IMR-90 (cell line): ENCODE data around the gene MGA. TPM values are rescaled to one million over a fixed set of nuclear protein-coding genes. Genes with fewer than 3 reads are reported as not detected.

Experiments used
- ATAC-seq: fragments of 200-7000 bp; cut with Tn5 transposase; 2 replicates; pipeline ENCODE4 v1.9.1; 2020; ENCODE audit warnings: low read depth, mild to moderate bottlenecking, moderate library complexity
- BruUV-seq: library from RNA; stranded (reverse); fragments of 400-500 nt; replicated peaks from 2 replicates; lab custom pipeline; 2021; lab: Mats Ljungman, UMichigan
- CTCF ChIA-PET: fragments of 300-600 bp; formaldehyde crosslinking; extraction: SDS; loops from one replicate; lab custom pipeline; 2021; ENCODE audit warnings: antibody characterized with exemption; lab: Yijun Ruan, JAX
- POLR2A ChIA-PET: fragments of 300-600 bp; sonication (Branson Sonifier 250); formaldehyde crosslinking; loops from one replicate; lab custom pipeline; 2022; ENCODE audit warnings: antibody characterized with exemption; ENCODE audit not compliant: unreplicated experiment; lab: Charles Lee
- DNase-seq: peaks from one replicate; pipeline ENCODE4 v3.0.0; 2013
- H2AFZ ChIP-seq: replicated peaks from 2 replicates; pipeline ENCODE3; 2013; ENCODE audit warnings: low read length, mild to moderate bottlenecking; ENCODE audit not compliant: poor library complexity
- H2AK5ac ChIP-seq: 2 replicates; pipeline ENCODE4 v1.6.1; 2013; ENCODE audit warnings: low read depth, low read length, inconsistent platforms
- H2AK9ac ChIP-seq: replicated peaks from 2 replicates; pipeline ENCODE3; 2013; ENCODE audit warnings: mild to moderate bottlenecking, low read depth, low read length, moderate library complexity; ENCODE audit not compliant: poor library complexity
- H2BK120ac ChIP-seq: 2 replicates; pipeline ENCODE4 v1.6.1; 2013; ENCODE audit warnings: low read depth, low read length, inconsistent platforms
- H2BK15ac ChIP-seq: 3 replicates; pipeline ENCODE4 v1.6.1; 2013; ENCODE audit warnings: low read depth, low read length, inconsistent platforms
- H2BK20ac ChIP-seq: 2 replicates; pipeline ENCODE4 v1.6.1; 2013; ENCODE audit warnings: low read depth, mild to moderate bottlenecking, inconsistent platforms, low read length, moderate library complexity
- H2BK5ac ChIP-seq: 2 replicates; pipeline ENCODE4 v1.6.1; 2013; ENCODE audit warnings: mild to moderate bottlenecking, low read depth, low read length, inconsistent platforms; ENCODE audit not compliant: poor library complexity, severe bottlenecking
- H3K14ac ChIP-seq: replicated peaks from 2 replicates; pipeline ENCODE4 v1.6.1; 2013; ENCODE audit warnings: low read depth, low read length, inconsistent platforms
- H3K18ac ChIP-seq: 2 replicates; pipeline ENCODE4 v1.6.1; 2013; ENCODE audit warnings: low read depth, low read length, control low read depth
- H3K23ac ChIP-seq: 2 replicates; pipeline ENCODE4 v1.6.1; 2013; ENCODE audit warnings: low read depth, low read length, inconsistent platforms
- H3K27ac ChIP-seq: 2 replicates; pipeline ENCODE4 v1.5.1; 2013; ENCODE audit warnings: mild to moderate bottlenecking, control low read depth, low read length; ENCODE audit not compliant: insufficient read depth
- H3K27me3 ChIP-seq: 2 replicates; pipeline ENCODE4 v1.6.1; 2013; ENCODE audit warnings: low read length; ENCODE audit not compliant: control insufficient read depth, insufficient read depth
- H3K36me3 ChIP-seq: 2 replicates; pipeline ENCODE4 v1.6.1; 2013; ENCODE audit warnings: low read length, mixed read lengths; ENCODE audit not compliant: control insufficient read depth, insufficient read depth
- H3K4ac ChIP-seq: 2 replicates; pipeline ENCODE4 v1.6.1; 2013; ENCODE audit warnings: low read depth, low read length, inconsistent platforms
- H3K4me1 ChIP-seq: 2 replicates; pipeline ENCODE4 v1.6.1; 2013; ENCODE audit warnings: low read length, mixed read lengths; ENCODE audit not compliant: control insufficient read depth, insufficient read depth
- H3K4me2 ChIP-seq: 2 replicates; pipeline ENCODE4 v1.6.1; 2013; ENCODE audit warnings: low read depth, mild to moderate bottlenecking, control low read depth, low read length, moderate library complexity
- H3K4me3 ChIP-seq: 2 replicates; pipeline ENCODE4 v1.5.1; 2013; ENCODE audit warnings: low read depth, mild to moderate bottlenecking, control low read depth, low read length, moderate library complexity; ENCODE audit not compliant: insufficient read depth
- H3K56ac ChIP-seq: 2 replicates; pipeline ENCODE4 v1.6.1; 2013; ENCODE audit warnings: low read length, inconsistent platforms; ENCODE audit not compliant: insufficient read depth; ENCODE audit errors: extremely low read depth
- H3K79me1 ChIP-seq, 2 experiments: 2 replicates each; pipeline ENCODE4 v1.6.1; 2013; ENCODE audit warnings: low read length in 2 of 2, inconsistent platforms in 1 of 2, low read depth in 1 of 2
- H3K9ac ChIP-seq: 2 replicates; pipeline ENCODE4 v1.6.1; 2013; ENCODE audit warnings: low read depth, low read length, control low read depth
- H3K9me1 ChIP-seq: 2 replicates; pipeline ENCODE4 v1.6.1; 2013; ENCODE audit warnings: low read length, inconsistent platforms; ENCODE audit not compliant: insufficient read depth
- H3K9me3 ChIP-seq: 2 replicates; pipeline ENCODE4 v1.6.1; 2013; ENCODE audit warnings: low read length; ENCODE audit not compliant: control insufficient read depth, insufficient read depth
- H4K20me1 ChIP-seq: 2 replicates; pipeline ENCODE4 v1.6.1; 2013; ENCODE audit warnings: low read length, inconsistent platforms; ENCODE audit not compliant: insufficient read depth
- H4K5ac ChIP-seq: 2 replicates; pipeline ENCODE4 v1.6.1; 2013; ENCODE audit warnings: mild to moderate bottlenecking, low read depth, low read length, control low read depth
- H4K8ac ChIP-seq, 2 experiments: 2 replicates each; pipeline ENCODE4 v1.6.1; 2013; ENCODE audit warnings: low read depth in 2 of 2, low read length in 2 of 2, control low read depth in 1 of 2, inconsistent platforms in 1 of 2
- H4K91ac ChIP-seq: 2 replicates; pipeline ENCODE4 v1.6.1; 2013; ENCODE audit warnings: low read depth, low read length, inconsistent platforms; ENCODE audit not compliant: insufficient read depth
- CEBPB ChIP-seq: IDR thresholded peaks from 2 replicates; pipeline ENCODE4 v1.6.1; 2012; ENCODE audit warnings: low read depth, low read length, improper control_type of control experiment
- CHD1 ChIP-seq: IDR thresholded peaks from 2 replicates; pipeline ENCODE4 v1.6.1; 2012; ENCODE audit warnings: low read depth, low read length, improper control_type of control experiment
- MAFK ChIP-seq: IDR thresholded peaks from 2 replicates; pipeline ENCODE4 v1.6.1; 2012; ENCODE audit warnings: low read depth, low read length, improper control_type of control experiment
- MAZ ChIP-seq: IDR thresholded peaks from 2 replicates; pipeline ENCODE4 v1.6.1; 2012; ENCODE audit warnings: low read depth, mild to moderate bottlenecking, low read length, improper control_type of control experiment, moderate library complexity, borderline replicate concordance
- MXI1 ChIP-seq: IDR thresholded peaks from 2 replicates; pipeline ENCODE4 v1.6.1; 2012; ENCODE audit warnings: low read depth, mild to moderate bottlenecking, low read length, moderate library complexity, borderline replicate concordance
- NFE2L2 ChIP-seq: fragments of 150-350 bp; IDR thresholded peaks from 2 replicates; pipeline ENCODE4 v1.6.1; 2016; ENCODE audit warnings: low read depth, mild to moderate bottlenecking, low read length
- RAD21 ChIP-seq: IDR thresholded peaks from 2 replicates; pipeline ENCODE4 v1.6.1; 2012; ENCODE audit warnings: low read length, improper control_type of control experiment
- RCOR1 ChIP-seq: IDR thresholded peaks from 2 replicates; pipeline ENCODE4 v1.6.1; 2012; ENCODE audit warnings: mild to moderate bottlenecking, low read length, improper control_type of control experiment; ENCODE audit not compliant: insufficient replicate concordance
- WGBS, 2 experiments: methylation state at CpG; one replicate each; pipeline versions ENCODE4 v1.1.5 to v1.1.7; 2013; ENCODE audit warnings: missing lambda C conversion rate in 2 of 2; ENCODE audit not compliant: insufficient read length in 1 of 2; ENCODE audit errors: extremely low coverage in 2 of 2; 5-methylcytosine and 5-hydroxymethylcytosine counted together
- dilution Hi-C: fragments of 300-500 bp; cut with HindIII; formaldehyde crosslinking; loops from one replicate; pipeline ENCODE4 v1.14.3; 2018; ENCODE audit warnings: low sequenced_read_pairs; ENCODE audit not compliant: unreplicated experiment
- in situ Hi-C: fragments of 300-500 bp; cut with MboI; formaldehyde crosslinking; loops from 3 replicates; pipeline ENCODE4 v1.14.3; 2019; ENCODE audit warnings: low sequenced_read_pairs, inconsistent platforms, mixed read lengths
- intact Hi-C: fragments of 100-400 bp; cut with micrococcal nuclease; formaldehyde crosslinking; loops from 2 replicates; pipeline ENCODE4 v1.10.0; 2022
- polyA plus RNA-seq, 3 experiments: library from polyadenylated mRNA; depleted of rRNA; stranded (reverse); fragments of >200 nt; gene quantifications; 2 replicates each; pipeline ENCODE4 v1.2.3, GENCODE V29; 2012; ENCODE audit warnings: low replicate concordance in 1 of 3
- total RNA-seq: library from RNA; depleted of rRNA; stranded (reverse); fragments of >200 nt; gene quantifications from 2 replicates; pipeline ENCODE4 v1.2.3, GENCODE V29; 2012
- TF ChIP-seq, protein P1 (sequence below): fragments of 150-350 bp; IDR thresholded peaks from 2 replicates; pipeline ENCODE4 v1.6.1; 2017; ENCODE audit warnings: mild to moderate bottlenecking, antibody characterized with exemption, low read length, low read depth
- TF ChIP-seq, protein P2 (sequence below): conservative IDR thresholded peaks from 2 replicates; pipeline ENCODE4 v1.5.1; 2012; ENCODE audit warnings: mild to moderate bottlenecking, low read depth, low read length, improper control_type of control experiment
- TF ChIP-seq, protein P3 (sequence below): fragments of 150-350 bp; IDR thresholded peaks from 2 replicates; pipeline ENCODE4 v1.6.1; 2016; ENCODE audit warnings: low read depth, mild to moderate bottlenecking, low read length, moderate library complexity, borderline replicate concordance

MGA gene
- total and polyA plus RNA-seq, 2 of the 4 experiments (the other 2 are of a cell fraction): 3.2 to 38.0 TPM

DNA sequence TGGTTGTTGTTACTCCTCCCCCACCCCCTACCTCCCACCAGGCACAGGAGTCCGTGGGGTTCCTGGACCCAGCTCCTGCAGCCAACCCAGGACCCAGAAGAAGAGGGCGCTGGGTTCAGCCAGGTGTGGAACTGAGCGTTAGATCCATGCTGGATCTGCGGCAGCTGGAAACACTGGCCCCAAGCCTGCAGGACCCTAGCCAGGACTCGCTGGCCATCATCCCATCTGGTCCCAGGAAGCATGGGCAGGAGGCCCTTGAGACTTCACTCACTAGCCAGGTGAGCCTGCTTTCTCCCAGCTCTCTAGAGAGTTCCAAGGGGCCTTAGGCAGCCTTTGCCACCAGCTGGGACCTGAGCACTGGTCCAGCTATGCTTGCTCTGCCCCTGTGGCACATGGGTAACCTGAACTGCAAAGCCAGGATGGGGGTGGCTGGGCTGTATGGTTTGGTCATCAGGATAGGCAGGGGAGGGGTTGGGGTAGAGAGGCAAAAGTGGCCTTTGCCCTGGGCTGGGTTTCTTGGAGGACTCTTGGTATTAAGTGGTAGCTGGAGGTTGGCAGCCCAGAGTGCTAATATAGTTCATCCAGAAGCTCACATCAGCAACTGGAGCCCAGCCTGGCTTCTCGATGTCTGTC, 160.7 kb downstream of the MGA start:
- H3K4me3 ChIP-seq: no peak overlapping the region

More for the DNA sequence above, 160.7 kb downstream of the MGA start:
- H3K79me1 ChIP-seq: no peaks in the 10 kb centered on the region
- ChIA-PET POLR2A (no interaction called here), CTCF (interaction anchor here (0.9 kb wide), 1 partner anchor 48 kb away, joined by 4 read pairs; no protein-coding TSS in a partner anchor)
- H2BK5ac ChIP-seq: no peak overlapping the region
- no peak overlapping the region for H4K5ac ChIP-seq
- no peaks in the 10 kb centered on the region for H3K9me3 ChIP-seq
- H2BK120ac ChIP-seq: no peak overlapping the region
- H3K27me3 ChIP-seq: no peaks in the 10 kb centered on the region
- no peaks in the 10 kb centered on the region for H3K4me1 ChIP-seq
- in situ Hi-C loops (no loop called here), dilution Hi-C loops (no loop called here), intact Hi-C loops (no loop called here)
- H3K56ac ChIP-seq: no peak overlapping the region
- H4K91ac ChIP-seq: no peak overlapping the region
- H2AK9ac ChIP-seq: no peak overlapping the region
- H3K18ac ChIP-seq: no peak overlapping the region
- no peak for DNase-seq
- WGBS, 2 experiments: 100% methylated on average over 1 of the region's 6 CpGs; no CpG with 5 or more reads in 1 of the 2 experiments
- H3K14ac ChIP-seq: no peak overlapping the region
- H4K20me1 ChIP-seq: no peaks in the 10 kb centered on the region; the same call in 1 of the 2 replicates
- no peak overlapping the region for H2AK5ac ChIP-seq
- no peak overlapping the region for H2AFZ ChIP-seq
- no peak for ATAC-seq
- BruUV-seq: no TSS peak
- H4K8ac ChIP-seq: no peak overlapping the region
- no peak overlapping the region for H3K4me2 ChIP-seq
- H3K36me3 ChIP-seq: peaks cover 77% of the 10 kb centered on the region
- H2BK15ac ChIP-seq: no peak overlapping the region
- TF ChIP-seq, protein P1, sequence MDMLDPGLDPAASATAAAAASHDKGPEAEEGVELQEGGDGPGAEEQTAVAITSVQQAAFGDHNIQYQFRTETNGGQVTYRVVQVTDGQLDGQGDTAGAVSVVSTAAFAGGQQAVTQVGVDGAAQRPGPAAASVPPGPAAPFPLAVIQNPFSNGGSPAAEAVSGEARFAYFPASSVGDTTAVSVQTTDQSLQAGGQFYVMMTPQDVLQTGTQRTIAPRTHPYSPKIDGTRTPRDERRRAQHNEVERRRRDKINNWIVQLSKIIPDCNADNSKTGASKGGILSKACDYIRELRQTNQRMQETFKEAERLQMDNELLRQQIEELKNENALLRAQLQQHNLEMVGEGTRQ: no peak
- no peak for TF ChIP-seq CHD1
- no peak for TF ChIP-seq MAZ
- TF ChIP-seq RAD21: no peak
- no peak for TF ChIP-seq RCOR1
- TF ChIP-seq, protein P2, sequence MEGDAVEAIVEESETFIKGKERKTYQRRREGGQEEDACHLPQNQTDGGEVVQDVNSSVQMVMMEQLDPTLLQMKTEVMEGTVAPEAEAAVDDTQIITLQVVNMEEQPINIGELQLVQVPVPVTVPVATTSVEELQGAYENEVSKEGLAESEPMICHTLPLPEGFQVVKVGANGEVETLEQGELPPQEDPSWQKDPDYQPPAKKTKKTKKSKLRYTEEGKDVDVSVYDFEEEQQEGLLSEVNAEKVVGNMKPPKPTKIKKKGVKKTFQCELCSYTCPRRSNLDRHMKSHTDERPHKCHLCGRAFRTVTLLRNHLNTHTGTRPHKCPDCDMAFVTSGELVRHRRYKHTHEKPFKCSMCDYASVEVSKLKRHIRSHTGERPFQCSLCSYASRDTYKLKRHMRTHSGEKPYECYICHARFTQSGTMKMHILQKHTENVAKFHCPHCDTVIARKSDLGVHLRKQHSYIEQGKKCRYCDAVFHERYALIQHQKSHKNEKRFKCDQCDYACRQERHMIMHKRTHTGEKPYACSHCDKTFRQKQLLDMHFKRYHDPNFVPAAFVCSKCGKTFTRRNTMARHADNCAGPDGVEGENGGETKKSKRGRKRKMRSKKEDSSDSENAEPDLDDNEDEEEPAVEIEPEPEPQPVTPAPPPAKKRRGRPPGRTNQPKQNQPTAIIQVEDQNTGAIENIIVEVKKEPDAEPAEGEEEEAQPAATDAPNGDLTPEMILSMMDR: no peak
- TF ChIP-seq, protein P3, sequence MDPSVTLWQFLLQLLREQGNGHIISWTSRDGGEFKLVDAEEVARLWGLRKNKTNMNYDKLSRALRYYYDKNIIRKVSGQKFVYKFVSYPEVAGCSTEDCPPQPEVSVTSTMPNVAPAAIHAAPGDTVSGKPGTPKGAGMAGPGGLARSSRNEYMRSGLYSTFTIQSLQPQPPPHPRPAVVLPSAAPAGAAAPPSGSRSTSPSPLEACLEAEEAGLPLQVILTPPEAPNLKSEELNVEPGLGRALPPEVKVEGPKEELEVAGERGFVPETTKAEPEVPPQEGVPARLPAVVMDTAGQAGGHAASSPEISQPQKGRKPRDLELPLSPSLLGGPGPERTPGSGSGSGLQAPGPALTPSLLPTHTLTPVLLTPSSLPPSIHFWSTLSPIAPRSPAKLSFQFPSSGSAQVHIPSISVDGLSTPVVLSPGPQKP: no peak
- TF ChIP-seq MAFK: no peak
- TF ChIP-seq MXI1: no peak
- no peak for TF ChIP-seq NFE2L2
- no peak for TF ChIP-seq CEBPB
- no peak overlapping the region for H3K4ac ChIP-seq
- H2BK20ac ChIP-seq: no peak overlapping the region
- H3K23ac ChIP-seq: no peak overlapping the region
- H3K9ac ChIP-seq: no peak overlapping the region
- no peak overlapping the region for H3K27ac ChIP-seq
- H3K9me1 ChIP-seq: no peaks in the 10 kb centered on the region
